ENCODE data around the gene GBP5.

DNA sequence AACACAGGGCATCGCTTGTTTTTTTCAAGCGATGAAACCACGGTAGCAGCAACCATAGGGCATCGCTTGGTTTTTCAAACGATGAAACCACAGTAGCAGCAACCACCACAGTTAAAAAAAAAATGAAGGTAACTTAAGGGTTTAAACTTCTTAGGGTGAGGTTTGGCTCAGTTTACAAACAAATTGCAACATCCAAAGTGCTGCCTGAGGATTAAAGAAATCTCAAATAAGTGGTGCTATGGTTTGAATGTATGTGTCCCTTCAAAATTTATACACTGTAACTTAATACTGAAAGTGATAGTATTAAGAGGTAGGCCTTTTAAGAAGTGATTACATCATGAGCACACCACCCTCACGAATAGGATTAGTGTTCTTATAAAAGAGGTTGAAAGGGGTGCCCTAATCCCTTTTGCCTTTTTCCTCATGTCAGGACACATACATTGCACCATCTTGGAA lies 6.4 kb upstream of the GBP5 start:
- no peak for TF ChIP-seq POLR2A (IDR thresholded peaks at IDR 0.05; ENCODE audit: low read depth, low read length)
- TF ChIP-seq, protein P1, sequence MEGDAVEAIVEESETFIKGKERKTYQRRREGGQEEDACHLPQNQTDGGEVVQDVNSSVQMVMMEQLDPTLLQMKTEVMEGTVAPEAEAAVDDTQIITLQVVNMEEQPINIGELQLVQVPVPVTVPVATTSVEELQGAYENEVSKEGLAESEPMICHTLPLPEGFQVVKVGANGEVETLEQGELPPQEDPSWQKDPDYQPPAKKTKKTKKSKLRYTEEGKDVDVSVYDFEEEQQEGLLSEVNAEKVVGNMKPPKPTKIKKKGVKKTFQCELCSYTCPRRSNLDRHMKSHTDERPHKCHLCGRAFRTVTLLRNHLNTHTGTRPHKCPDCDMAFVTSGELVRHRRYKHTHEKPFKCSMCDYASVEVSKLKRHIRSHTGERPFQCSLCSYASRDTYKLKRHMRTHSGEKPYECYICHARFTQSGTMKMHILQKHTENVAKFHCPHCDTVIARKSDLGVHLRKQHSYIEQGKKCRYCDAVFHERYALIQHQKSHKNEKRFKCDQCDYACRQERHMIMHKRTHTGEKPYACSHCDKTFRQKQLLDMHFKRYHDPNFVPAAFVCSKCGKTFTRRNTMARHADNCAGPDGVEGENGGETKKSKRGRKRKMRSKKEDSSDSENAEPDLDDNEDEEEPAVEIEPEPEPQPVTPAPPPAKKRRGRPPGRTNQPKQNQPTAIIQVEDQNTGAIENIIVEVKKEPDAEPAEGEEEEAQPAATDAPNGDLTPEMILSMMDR (conservative IDR thresholded peaks at IDR 0.05; ENCODE audit: low read depth, low read length) = no peak
- TF ChIP-seq SMC3 (IDR thresholded peaks at IDR 0.05; ENCODE audit: low read depth, low read length) = no peak
- no peak for TF ChIP-seq MAFK (IDR thresholded peaks at IDR 0.05; ENCODE audit: low read depth, low read length)
- TF ChIP-seq, protein P2, sequence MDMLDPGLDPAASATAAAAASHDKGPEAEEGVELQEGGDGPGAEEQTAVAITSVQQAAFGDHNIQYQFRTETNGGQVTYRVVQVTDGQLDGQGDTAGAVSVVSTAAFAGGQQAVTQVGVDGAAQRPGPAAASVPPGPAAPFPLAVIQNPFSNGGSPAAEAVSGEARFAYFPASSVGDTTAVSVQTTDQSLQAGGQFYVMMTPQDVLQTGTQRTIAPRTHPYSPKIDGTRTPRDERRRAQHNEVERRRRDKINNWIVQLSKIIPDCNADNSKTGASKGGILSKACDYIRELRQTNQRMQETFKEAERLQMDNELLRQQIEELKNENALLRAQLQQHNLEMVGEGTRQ (IDR thresholded peaks at IDR 0.05; ENCODE audit: low read depth, low read length) = no peak
- TF ChIP-seq CEBPB (IDR thresholded peaks at IDR 0.05; ENCODE audit: low read depth, low read length) = no peak
- TF ChIP-seq, protein P3, sequence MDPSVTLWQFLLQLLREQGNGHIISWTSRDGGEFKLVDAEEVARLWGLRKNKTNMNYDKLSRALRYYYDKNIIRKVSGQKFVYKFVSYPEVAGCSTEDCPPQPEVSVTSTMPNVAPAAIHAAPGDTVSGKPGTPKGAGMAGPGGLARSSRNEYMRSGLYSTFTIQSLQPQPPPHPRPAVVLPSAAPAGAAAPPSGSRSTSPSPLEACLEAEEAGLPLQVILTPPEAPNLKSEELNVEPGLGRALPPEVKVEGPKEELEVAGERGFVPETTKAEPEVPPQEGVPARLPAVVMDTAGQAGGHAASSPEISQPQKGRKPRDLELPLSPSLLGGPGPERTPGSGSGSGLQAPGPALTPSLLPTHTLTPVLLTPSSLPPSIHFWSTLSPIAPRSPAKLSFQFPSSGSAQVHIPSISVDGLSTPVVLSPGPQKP (IDR thresholded peaks at IDR 0.05; ENCODE audit: borderline replicate concordance, low read depth, low read length) = no peak
- TF ChIP-seq RFX5 (IDR thresholded peaks at IDR 0.05; ENCODE audit: low read depth, low read length) = no peak
- TF ChIP-seq RAD21 (IDR thresholded peaks at IDR 0.05; ENCODE audit: low read length) = no peak
- TF ChIP-seq FOS (IDR thresholded peaks at IDR 0.05; ENCODE audit: low read depth, low read length) = no peak

Data from IMR-90 (cell line).